ENCODE results near the gene EIF4ENIF1.

The EIF4ENIF1 gene

DNA sequence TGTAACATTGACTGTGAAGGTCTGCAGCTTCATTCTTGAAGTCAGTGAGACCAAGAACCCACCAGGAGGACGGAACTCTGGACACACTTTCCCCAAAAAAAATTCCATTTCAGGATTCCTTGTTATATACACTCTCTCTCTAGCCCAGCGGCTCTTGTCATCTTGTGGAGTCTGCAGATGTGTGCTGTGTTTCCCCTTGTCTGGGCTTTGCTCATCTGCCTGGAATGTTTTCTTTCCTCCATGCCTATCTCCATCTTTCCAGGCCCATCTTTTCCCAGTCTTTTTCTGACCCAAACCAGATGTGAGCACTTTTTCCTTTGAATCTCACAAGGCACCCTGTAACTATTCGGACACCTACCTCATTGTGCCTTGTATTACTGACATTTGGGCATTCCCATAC lies 95.3 kb downstream of the EIF4ENIF1 start:
- Histone ChIP-seq H3K4me3 (no peak overlapping the region), H3K27me3 (ENCODE audit: low read depth) (no peaks in the 10 kb centered on the region), H3K36me3 (replicated peaks) (no peaks in the 10 kb centered on the region), H3K9me3 (no peaks in the 10 kb centered on the region), H3K4me1 (peaks cover 5% of the 10 kb centered on the region)
- DNase-seq (ENCODE audit: low spot score in 2 of 2): no peak
- in situ Hi-C loops (cut with MboI; ENCODE audit: low sequenced_read_pairs): loop anchor here (25.0 kb wide), 1 partner anchor 107 kb away; the partner anchor contains the start of gene PIK3IP1

DNA sequence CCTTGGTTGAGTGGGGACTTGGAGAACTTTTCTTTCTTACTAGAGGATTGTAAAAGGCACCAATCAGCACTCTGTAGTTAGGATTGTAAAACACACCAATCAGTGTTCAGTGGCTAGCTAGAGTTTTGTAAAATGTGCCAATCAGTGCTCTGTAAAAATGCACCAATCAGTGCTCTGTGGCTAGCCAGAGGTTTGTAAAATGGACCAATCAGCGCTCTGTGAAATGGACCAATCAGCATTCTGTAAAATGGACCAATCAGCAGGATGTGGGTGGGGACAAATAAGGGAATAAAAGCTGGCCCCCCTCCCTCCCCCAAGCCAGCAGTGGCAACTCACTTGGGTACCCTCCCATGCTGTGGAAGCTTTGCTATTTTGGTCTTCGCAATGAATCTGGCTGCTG lies 95.7 kb downstream of the EIF4ENIF1 start:
- H3K4me1 ChIP-seq: peaks cover 4% of the 10 kb centered on the region
- H3K27me3 ChIP-seq (ENCODE audit: low read depth): no peaks in the 10 kb centered on the region
- DNase-seq (ENCODE audit: low spot score in 2 of 2): no peak
- in situ Hi-C loops (cut with MboI; ENCODE audit: low sequenced_read_pairs): loop anchor here (25.0 kb wide), 1 partner anchor 107 kb away; the partner anchor contains the start of gene PIK3IP1
- H3K36me3 ChIP-seq (replicated peaks): no peaks in the 10 kb centered on the region
- H3K4me3 ChIP-seq: no peak overlapping the region
- no peaks in the 10 kb centered on the region for H3K9me3 ChIP-seq

Measured in HAP-1 (cell line).